Thyroid gland (tissue), 4 donors: ENCODE data around the gene ANXA2R. TPM values are rescaled to one million over a fixed set of nuclear protein-coding genes. Genes with fewer than 3 reads are reported as not detected.

Experiments
- DNase-seq, 2 donors: peaks; one replicate each; pipeline ENCODE4 v3.0.0-alpha.2; 2019
- H3K27ac ChIP-seq, 3 donors: fragments of 200-600 bp; sonication (generic); 1 replicate in 2 of 3; 2 replicates in 1 of 3; pipeline ENCODE4 v1.5.1; 2016 to 2019; ENCODE audit warnings: mild to moderate bottlenecking in 1 of 3, moderate library complexity in 1 of 3
- H3K27me3 ChIP-seq: fragments of 200-600 bp; sonication (generic); one replicate; pipeline ENCODE4 v1.5.1; 2019
- H3K36me3 ChIP-seq, 2 donors: fragments of 200-600 bp; sonication (generic); one replicate each; pipeline ENCODE4 v1.5.1; 2016 to 2019
- H3K4me1 ChIP-seq, 2 donors: fragments of 200-600 bp; sonication (generic); one replicate each; pipeline ENCODE4 v1.5.1; 2017 to 2019
- H3K4me3 ChIP-seq, 3 donors: fragments of 200-600 bp; sonication (generic); replicated peaks in 1 of 3; 1 replicate in 2 of 3; 2 replicates in 1 of 3; pipeline ENCODE4 v1.5.1; 2016; ENCODE audit warnings: mild to moderate bottlenecking in 1 of 3
- H3K9me3 ChIP-seq: fragments of 200-600 bp; sonication (generic); one replicate; pipeline ENCODE4 v1.5.1; 2017
- POLR2A ChIP-seq, 2 donors: fragments of 450-650 bp; IDR thresholded peaks; one replicate each; pipeline ENCODE4 v1.6.1; 2017; ENCODE audit warnings: antibody characterized with exemption in 2 of 2, mild to moderate bottlenecking in 2 of 2, moderate library complexity in 1 of 2
- WGBS, 2 donors: methylation state at CpG; one replicate each; pipeline ENCODE4 v1.1.5; 2017; 5-methylcytosine and 5-hydroxymethylcytosine counted together
- intact Hi-C: fragments of 100-400 bp; cut with DNase I; formaldehyde crosslinking; loops from one replicate; pipeline ENCODE4 v1.15.1; 2023
- total RNA-seq, 4 donors: library from RNA; depleted of rRNA; stranded (reverse); fragments of >200 nt; gene quantifications; one replicate each; pipeline ENCODE4 v1.2.3, GENCODE V29; 2016
- TF ChIP-seq, protein P1 (sequence below), 6 experiments: fragments of 200-600 bp in 3 of 6; fragments of 450-650 bp in 3 of 6; sonication (generic) in 3 of 6; IDR thresholded peaks; one replicate each; pipeline ENCODE4 v1.5.1; 2016 to 2019; ENCODE audit warnings: antibody characterized with exemption in 6 of 6, mild to moderate bottlenecking in 2 of 6, inconsistent platforms in 1 of 6, moderate library complexity in 1 of 6

ANXA2R gene
- total RNA-seq, 4 donors from 2014 or later = 1.2 to 6.3 (median 4.0) TPM

DNA sequence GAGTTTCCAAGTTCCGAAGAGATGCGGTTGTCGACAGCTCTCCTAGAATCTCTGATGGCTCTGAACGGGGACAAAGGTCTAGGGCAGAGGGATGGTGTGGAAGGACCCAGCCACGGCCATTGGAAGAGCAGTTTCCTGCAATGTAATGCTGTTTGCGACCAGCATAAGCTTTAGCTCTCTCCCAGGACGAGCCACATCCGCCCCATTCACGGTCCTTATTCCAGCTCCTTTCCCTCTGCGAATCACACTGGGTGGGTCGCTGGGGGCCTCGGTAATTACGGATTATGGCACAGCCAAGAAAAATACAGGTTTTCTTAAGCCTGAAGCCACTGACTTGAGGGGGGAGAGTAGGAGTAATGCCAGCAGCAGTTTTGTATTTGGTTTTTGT is 22.7 kb downstream of the ANXA2R start:
- WGBS, 2 donors = 7 to 9% methylated on average over 13 of the region's 13 CpGs
- no peak for DNase-seq
- Histone ChIP-seq H3K4me3 (peak overlapping the region in 1 of 3 donors; percentile 23), H3K36me3 (no peaks in the 10 kb centered on the region), H3K4me1 (peaks cover 0 to 8% of the 10 kb centered on the region in 2 donors), H3K9me3 (no peaks in the 10 kb centered on the region), H3K27me3 (peaks cover 34% of the 10 kb centered on the region), H3K27ac (peak overlapping the region; percentile 57 to 93 (median 90))
- intact Hi-C loops = no loop called here
- TF ChIP-seq POLR2A (IDR thresholded peaks at IDR 0.05) = no peak
- TF ChIP-seq, protein P1, sequence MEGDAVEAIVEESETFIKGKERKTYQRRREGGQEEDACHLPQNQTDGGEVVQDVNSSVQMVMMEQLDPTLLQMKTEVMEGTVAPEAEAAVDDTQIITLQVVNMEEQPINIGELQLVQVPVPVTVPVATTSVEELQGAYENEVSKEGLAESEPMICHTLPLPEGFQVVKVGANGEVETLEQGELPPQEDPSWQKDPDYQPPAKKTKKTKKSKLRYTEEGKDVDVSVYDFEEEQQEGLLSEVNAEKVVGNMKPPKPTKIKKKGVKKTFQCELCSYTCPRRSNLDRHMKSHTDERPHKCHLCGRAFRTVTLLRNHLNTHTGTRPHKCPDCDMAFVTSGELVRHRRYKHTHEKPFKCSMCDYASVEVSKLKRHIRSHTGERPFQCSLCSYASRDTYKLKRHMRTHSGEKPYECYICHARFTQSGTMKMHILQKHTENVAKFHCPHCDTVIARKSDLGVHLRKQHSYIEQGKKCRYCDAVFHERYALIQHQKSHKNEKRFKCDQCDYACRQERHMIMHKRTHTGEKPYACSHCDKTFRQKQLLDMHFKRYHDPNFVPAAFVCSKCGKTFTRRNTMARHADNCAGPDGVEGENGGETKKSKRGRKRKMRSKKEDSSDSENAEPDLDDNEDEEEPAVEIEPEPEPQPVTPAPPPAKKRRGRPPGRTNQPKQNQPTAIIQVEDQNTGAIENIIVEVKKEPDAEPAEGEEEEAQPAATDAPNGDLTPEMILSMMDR (IDR thresholded peaks at IDR 0.05) = no peak

DNA sequence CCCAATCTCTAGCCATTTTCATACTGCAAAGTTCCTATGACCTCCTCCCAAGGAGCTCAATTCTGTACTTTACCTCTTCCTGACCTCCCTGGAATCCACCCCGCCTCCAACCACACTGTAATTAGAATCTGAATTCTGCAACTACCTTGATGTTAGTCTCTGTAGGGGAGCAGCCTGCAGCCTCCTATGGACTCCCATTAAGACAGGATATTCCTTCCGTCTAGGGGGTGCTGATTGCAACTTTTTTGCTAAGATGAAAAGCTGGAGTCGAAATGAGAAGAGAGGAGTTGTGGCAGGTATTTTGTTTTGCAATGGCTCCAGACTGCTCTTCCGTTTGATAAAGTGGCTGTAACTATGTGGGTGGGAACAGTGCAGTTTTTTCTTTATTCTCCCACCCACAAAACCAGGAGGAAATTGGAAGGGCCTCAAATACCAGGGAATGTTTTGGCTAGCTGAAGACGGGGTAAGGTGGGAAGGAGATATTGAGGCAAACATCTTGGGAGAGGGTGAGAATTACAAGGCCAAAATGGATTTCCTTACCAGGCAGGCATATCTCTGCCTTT is 23.8 kb downstream of the ANXA2R start:
- no peak for DNase-seq
- intact Hi-C loops = no loop called here
- H3K27me3 ChIP-seq = peaks cover 34% of the 10 kb centered on the region
- WGBS, 2 donors = 67 to 69% methylated on average over 5 of the region's 5 CpGs
- H3K4me3 ChIP-seq = no peak overlapping the region
- no peak overlapping the region for H3K27ac ChIP-seq
- no peaks in the 10 kb centered on the region for H3K9me3 ChIP-seq
- TF ChIP-seq, protein P1 (IDR thresholded peaks at IDR 0.05) = no peak
- TF ChIP-seq POLR2A (IDR thresholded peaks at IDR 0.05) = no peak
- no peaks in the 10 kb centered on the region for H3K36me3 ChIP-seq
- H3K4me1 ChIP-seq = peaks cover 0 to 8% of the 10 kb centered on the region in 2 donors

DNA sequence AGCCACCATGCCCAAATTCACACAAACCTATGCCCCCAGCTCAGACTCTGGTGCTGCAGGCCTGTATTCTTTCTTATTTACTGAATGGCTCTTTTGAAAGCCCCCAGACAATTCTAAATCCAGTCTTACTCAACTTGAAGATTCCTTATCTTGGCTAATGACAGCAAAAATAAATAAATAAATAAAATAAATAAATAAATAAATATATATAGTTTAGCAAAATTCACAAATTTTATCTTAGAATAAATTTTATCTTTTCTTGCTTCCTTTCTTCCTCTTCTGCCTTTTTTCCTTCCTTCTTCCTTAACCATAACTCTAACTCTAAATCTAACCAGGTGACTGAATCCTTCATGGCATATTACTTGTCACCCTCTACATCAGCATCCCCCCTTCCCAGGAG is 25.6 kb downstream of the ANXA2R start:
- no peak for DNase-seq
- peaks cover 30% of the 10 kb centered on the region for H3K27me3 ChIP-seq
- intact Hi-C loops = no loop called here
- TF ChIP-seq, protein P1 (IDR thresholded peaks at IDR 0.05) = no peak
- TF ChIP-seq POLR2A (IDR thresholded peaks at IDR 0.05) = no peak
- H3K4me1 ChIP-seq = peaks cover 0 to 5% of the 10 kb centered on the region in 2 donors
- H3K9me3 ChIP-seq = no peaks in the 10 kb centered on the region
- no peak overlapping the region for H3K4me3 ChIP-seq
- H3K36me3 ChIP-seq = no peaks in the 10 kb centered on the region
- no peak overlapping the region for H3K27ac ChIP-seq

DNA sequence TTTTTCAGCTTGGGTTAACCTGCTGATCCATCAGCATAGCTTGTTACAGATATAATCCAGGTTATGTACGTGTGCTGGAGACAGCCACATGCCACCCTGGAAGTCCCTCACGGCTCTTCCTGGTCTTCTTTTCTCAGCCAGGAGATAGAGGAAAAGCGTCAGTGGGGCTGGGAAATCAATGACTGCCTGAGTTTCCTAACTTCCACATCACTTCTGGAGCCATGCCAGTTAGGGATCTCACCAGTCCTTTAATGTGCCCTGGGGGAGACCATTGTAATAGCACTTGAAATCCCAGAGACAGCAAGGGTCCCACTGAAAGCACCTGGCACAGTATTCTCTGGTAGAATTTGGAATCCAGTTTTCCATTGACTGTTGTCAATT is 29.2 kb downstream of the ANXA2R start:
- Histone ChIP-seq H3K9me3 (no peaks in the 10 kb centered on the region), H3K27ac (peak overlapping the region in 1 of 3 donors; percentile 61), H3K4me1 (peaks cover 0 to 7% of the 10 kb centered on the region in 2 donors), H3K4me3 (no peak overlapping the region), H3K27me3 (peaks cover 26% of the 10 kb centered on the region), H3K36me3 (no peaks in the 10 kb centered on the region)
- no peak for TF ChIP-seq POLR2A (IDR thresholded peaks at IDR 0.05)
- TF ChIP-seq, protein P1 (IDR thresholded peaks at IDR 0.05) = no peak
- no peak for DNase-seq
- WGBS, 2 donors = 56 to 67% methylated on average over 3 of the region's 3 CpGs
- intact Hi-C loops = no loop called here

DNA sequence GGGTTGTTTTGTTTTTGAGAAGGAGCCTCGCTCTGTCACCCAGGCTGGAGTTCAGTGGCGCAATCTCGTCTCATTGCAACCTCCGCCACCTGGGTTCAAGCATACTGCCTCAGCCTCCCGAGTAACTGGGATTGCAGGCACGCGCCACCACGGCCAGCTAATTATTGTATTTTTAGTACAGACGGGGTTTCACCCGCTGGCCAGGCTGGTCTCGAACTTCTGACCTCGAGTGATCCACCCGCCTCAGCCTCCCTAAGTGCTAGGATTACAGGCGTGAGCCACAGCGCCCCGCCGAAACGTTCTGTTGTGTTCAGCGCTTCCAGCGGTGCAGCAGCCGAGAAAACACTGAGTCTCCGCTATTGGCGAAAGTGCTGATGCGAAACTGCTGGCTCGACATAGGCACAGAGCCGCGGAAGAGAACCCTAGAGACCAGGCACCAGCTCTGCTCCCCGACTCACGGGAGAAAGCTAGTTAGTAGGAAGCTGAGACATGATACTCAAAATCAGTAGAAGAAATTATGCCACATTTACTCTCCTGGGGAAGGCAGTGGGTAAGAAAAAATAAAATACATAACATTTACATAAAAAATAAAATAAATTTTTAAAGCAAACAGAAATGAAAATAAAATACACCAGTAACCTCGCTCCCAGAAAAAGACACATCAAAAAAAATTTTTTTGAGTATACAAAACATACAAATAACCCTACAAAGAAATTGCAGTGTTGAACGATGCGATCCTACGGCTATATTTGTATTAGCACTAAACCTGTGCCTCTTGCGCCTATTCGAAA is 31.6 kb downstream of the ANXA2R start:
- TF ChIP-seq, protein P1 (IDR thresholded peaks at IDR 0.05) = no peak
- no peak for TF ChIP-seq POLR2A (IDR thresholded peaks at IDR 0.05)

More for the DNA sequence above, 31.6 kb downstream of the ANXA2R start:
- peak; percentile 42 to 50 for DNase-seq
- H3K4me3 ChIP-seq = peak overlapping the region in 2 of 3 donors; percentile 21 to 27
- WGBS, 2 donors = 6 to 9% methylated on average over 34 to 35 of the region's 35 CpGs
- no peaks in the 10 kb centered on the region for H3K9me3 ChIP-seq
- peaks cover 0 to 7% of the 10 kb centered on the region in 2 donors for H3K4me1 ChIP-seq
- H3K27me3 ChIP-seq = peaks cover 31% of the 10 kb centered on the region
- intact Hi-C loops = no loop called here
- H3K36me3 ChIP-seq = no peaks in the 10 kb centered on the region
- peak overlapping the region; percentile 61 to 78 (median 64) for H3K27ac ChIP-seq
